Keratinocyte (primary cell): ENCODE results near the gene PRKCE. TPM values are rescaled to one million over a fixed set of nuclear protein-coding genes. Genes with fewer than 3 reads are reported as not detected.

Experiments used
- DNase-seq: peaks from one replicate; pipeline ENCODE4 v3.0.0-alpha.2; 2011; ENCODE audit warnings: low read depth, missing footprints, low spot score
- FAIRE-seq: peaks from 2 replicates; lab custom pipeline; 2011; peaks lifted over from hg19 to GRCh38; lab: Jason Lieb, UNC
- H2AFZ ChIP-seq: 2 replicates; pipeline ENCODE4 v1.6.0; 2012; ENCODE audit warnings: low read length, control low read depth, inconsistent platforms; ENCODE audit not compliant: control insufficient read depth
- H3K27ac ChIP-seq: 2 replicates; pipeline ENCODE4 v1.5.1; 2011; ENCODE audit warnings: low read length; ENCODE audit not compliant: control insufficient read depth, insufficient read depth
- H3K27me3 ChIP-seq: 3 replicates; pipeline ENCODE4 v1.6.0; 2011; ENCODE audit warnings: low read length; ENCODE audit not compliant: control insufficient read depth, insufficient read depth; ENCODE audit errors: extremely low read depth
- H3K36me3 ChIP-seq, 2 experiments: 2 replicates in 1 of 2; 3 replicates in 1 of 2; pipeline ENCODE4 v1.5.1; 2011; ENCODE audit warnings: low read length in 2 of 2, mild to moderate bottlenecking in 1 of 2; ENCODE audit not compliant: control insufficient read depth in 2 of 2, insufficient read depth in 2 of 2; ENCODE audit errors: extremely low read depth in 1 of 2
- H3K4me1 ChIP-seq: 3 replicates; pipeline ENCODE4 v1.5.1; 2011; ENCODE audit warnings: low read length; ENCODE audit not compliant: control insufficient read depth, insufficient read depth; ENCODE audit errors: extremely low read depth
- H3K4me2 ChIP-seq: 3 replicates; pipeline ENCODE4 v1.6.0; 2011; ENCODE audit warnings: low read depth, low read length; ENCODE audit not compliant: control insufficient read depth, insufficient read depth; ENCODE audit errors: extremely low read depth
- H3K4me3 ChIP-seq, 3 experiments: fragments of 200-600 bp in 1 of 3; sonication (generic) in 1 of 3; 2 replicates in 2 of 3; 3 replicates in 1 of 3; pipeline ENCODE4 v1.5.1; 2011 to 2016; ENCODE audit warnings: low read length in 3 of 3, mild to moderate bottlenecking in 3 of 3, control low read depth in 2 of 3, inconsistent platforms in 1 of 3, low read depth in 1 of 3, mixed read lengths in 1 of 3, mixed run types in 1 of 3, moderate library complexity in 1 of 3; ENCODE audit not compliant: control insufficient read depth in 2 of 3, insufficient read depth in 2 of 3; ENCODE audit errors: extremely low read depth in 1 of 3
- H3K79me2 ChIP-seq: 2 replicates; pipeline ENCODE4 v1.6.0; 2012; ENCODE audit warnings: low read length; ENCODE audit not compliant: control insufficient read depth, insufficient read depth
- H3K9ac ChIP-seq: 3 replicates; pipeline ENCODE4 v1.6.0; 2011; ENCODE audit warnings: low read length; ENCODE audit not compliant: control insufficient read depth, insufficient read depth; ENCODE audit errors: extremely low read depth
- H3K9me1 ChIP-seq: 3 replicates; pipeline ENCODE4 v1.6.0; 2011; ENCODE audit warnings: low read length; ENCODE audit not compliant: control insufficient read depth, insufficient read depth; ENCODE audit errors: extremely low read depth
- H3K9me3 ChIP-seq: 2 replicates; pipeline ENCODE4 v1.5.1; 2012; ENCODE audit warnings: low read depth, low read length; ENCODE audit not compliant: control insufficient read depth
- H4K20me1 ChIP-seq: 3 replicates; pipeline ENCODE4 v1.6.0; 2011; ENCODE audit warnings: low read length; ENCODE audit not compliant: control insufficient read depth, insufficient read depth; ENCODE audit errors: extremely low read depth
- EZH2 ChIP-seq: IDR thresholded peaks from one replicate; pipeline ENCODE4 v1.6.1; 2012; ENCODE audit warnings: inconsistent platforms, mild to moderate bottlenecking, low read length, moderate library complexity
- dilution Hi-C: fragments of 300-500 bp; cut with MboI; formaldehyde crosslinking; loops from one replicate; pipeline ENCODE4 v1.7.0; 2020; ENCODE audit warnings: low sequenced_read_pairs; ENCODE audit not compliant: extremely low pct_ligation_motif_present
- polyA plus RNA-seq, 5 experiments: library from polyadenylated mRNA; depleted of rRNA in 3 of 5; stranded (reverse) in 3 of 5; stranded (forward) in 1 of 5; unstranded in 1 of 5; fragments of >200 nt; gene quantifications; 1 replicate in 1 of 5; 2 replicates in 3 of 5; 3 replicates in 1 of 5; pipeline versions ENCODE4 v1.2.1 to v1.2.3, GENCODE V29; 2011 to 2012; ENCODE audit warnings: missing spikeins in 2 of 5, low read depth in 1 of 5, low replicate concordance in 1 of 5
- TF ChIP-seq, protein P1 (sequence below), 3 experiments: IDR thresholded peaks in 1 of 3; conservative IDR thresholded peaks in 1 of 3; optimal IDR thresholded peaks in 1 of 3; 2 replicates in 2 of 3; 3 replicates in 1 of 3; pipeline versions ENCODE3 to v1.5.1; 2011; ENCODE audit warnings: low read length in 3 of 3, mild to moderate bottlenecking in 3 of 3, moderate library complexity in 2 of 3, control low read depth in 1 of 3, inconsistent platforms in 1 of 3; ENCODE audit not compliant: insufficient read depth in 2 of 3; ENCODE audit errors: extremely low read depth in 1 of 3

PRKCE gene
- polyA plus RNA-seq, 1 donor (not counting 4 experiments of a cell fraction or from before 2014, with no cell fraction given) = 2.0 TPM

DNA sequence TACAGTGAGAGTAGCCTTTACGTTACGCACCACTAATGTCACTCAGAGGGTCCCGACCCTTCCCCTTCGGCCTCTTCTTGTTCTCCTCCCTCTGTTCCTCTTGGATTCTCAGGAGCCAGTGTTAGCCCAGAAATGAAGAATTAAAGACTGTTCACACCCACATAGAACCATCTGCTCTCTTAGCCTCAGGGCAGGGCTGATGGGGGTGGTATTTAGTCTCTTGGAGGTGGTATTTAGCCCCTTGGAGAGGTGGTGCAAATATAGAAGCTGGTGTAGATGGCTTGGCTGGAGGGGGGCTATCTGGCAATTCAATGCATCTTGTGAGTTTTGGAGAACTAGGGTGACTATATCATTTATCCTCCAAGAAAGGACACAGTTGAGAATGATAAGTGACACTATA is 286.5 kb downstream of the PRKCE start:
- no peaks in the 10 kb centered on the region for H3K9me1 ChIP-seq
- DNase-seq = no peak
- H3K9ac ChIP-seq = no peak overlapping the region
- no peaks in the 10 kb centered on the region for H3K79me2 ChIP-seq
- H4K20me1 ChIP-seq = no peaks in the 10 kb centered on the region
- no peaks in the 10 kb centered on the region for H3K9me3 ChIP-seq
- H3K4me2 ChIP-seq = peak overlapping the region; percentile 94
- no peak overlapping the region for H3K4me3 ChIP-seq
- no peak for FAIRE-seq
- dilution Hi-C loops = no loop called here
- no peaks in the 10 kb centered on the region for H3K27me3 ChIP-seq
- H2AFZ ChIP-seq = no peak overlapping the region
- H3K27ac ChIP-seq = no peak overlapping the region
- no peaks in the 10 kb centered on the region for H3K36me3 ChIP-seq
- TF ChIP-seq EZH2 = no peak
- TF ChIP-seq, protein P1, sequence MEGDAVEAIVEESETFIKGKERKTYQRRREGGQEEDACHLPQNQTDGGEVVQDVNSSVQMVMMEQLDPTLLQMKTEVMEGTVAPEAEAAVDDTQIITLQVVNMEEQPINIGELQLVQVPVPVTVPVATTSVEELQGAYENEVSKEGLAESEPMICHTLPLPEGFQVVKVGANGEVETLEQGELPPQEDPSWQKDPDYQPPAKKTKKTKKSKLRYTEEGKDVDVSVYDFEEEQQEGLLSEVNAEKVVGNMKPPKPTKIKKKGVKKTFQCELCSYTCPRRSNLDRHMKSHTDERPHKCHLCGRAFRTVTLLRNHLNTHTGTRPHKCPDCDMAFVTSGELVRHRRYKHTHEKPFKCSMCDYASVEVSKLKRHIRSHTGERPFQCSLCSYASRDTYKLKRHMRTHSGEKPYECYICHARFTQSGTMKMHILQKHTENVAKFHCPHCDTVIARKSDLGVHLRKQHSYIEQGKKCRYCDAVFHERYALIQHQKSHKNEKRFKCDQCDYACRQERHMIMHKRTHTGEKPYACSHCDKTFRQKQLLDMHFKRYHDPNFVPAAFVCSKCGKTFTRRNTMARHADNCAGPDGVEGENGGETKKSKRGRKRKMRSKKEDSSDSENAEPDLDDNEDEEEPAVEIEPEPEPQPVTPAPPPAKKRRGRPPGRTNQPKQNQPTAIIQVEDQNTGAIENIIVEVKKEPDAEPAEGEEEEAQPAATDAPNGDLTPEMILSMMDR (optimal IDR thresholded peaks at IDR 0.05 in 1 of 3, IDR thresholded peaks at IDR 0.05 in 1 of 3, conservative IDR thresholded peaks at IDR 0.05 in 1 of 3; ENCODE audit: extremely low read depth in 1 of 3, insufficient read depth in 2 of 3, low read length in 3 of 3) = no peak
- peaks cover 26% of the 10 kb centered on the region for H3K4me1 ChIP-seq

DNA sequence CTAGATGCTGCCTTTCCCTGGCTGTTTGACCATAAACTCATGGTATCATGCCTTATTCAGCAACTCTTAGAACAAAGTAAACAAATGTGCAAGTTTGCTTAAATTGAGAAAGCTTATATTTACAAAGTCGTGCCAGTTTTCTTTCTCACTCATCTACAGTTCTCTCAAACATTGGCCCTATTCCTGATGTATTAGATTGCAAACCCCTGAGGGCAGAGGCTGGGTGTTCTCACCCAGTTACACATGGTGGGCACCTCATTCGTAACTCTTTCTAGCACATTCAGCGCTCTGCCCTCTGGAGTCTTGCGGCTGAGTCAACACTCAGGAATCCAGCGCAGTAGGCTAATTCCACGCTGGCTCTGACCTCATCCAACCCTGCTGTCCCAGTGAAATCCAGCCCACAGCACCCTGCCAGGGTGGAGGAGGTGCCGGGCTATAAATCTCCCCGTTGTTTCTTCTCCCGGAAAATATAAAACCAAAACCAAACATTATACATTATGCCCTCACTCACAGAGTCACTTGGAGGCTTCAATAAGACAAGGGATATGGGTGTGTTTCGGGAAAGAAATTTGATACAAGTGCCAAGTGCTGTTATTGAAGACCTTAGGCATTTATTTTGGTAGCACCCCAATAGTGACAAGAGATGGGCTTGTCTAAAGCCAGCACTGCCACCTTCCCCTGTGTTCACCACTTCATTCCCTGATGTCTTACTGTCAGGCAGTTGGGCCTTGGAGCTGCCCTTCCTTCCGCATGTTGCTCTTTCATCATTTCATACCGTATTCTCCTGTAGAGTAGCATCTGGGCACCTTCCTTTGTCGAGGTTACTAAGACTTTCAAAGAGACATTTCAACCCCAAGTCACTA is 287.4 kb downstream of the PRKCE start:
- FAIRE-seq = peak; percentile 86
- Histone ChIP-seq H3K4me1 (peaks cover 30% of the 10 kb centered on the region), H3K4me3 (peak overlapping the region in 1 of 3 experiments; percentile 66), H2AFZ (peak overlapping the region; percentile 22), H3K27ac (peak overlapping the region; percentile 69), H3K9me3 (no peaks in the 10 kb centered on the region), H3K9ac (peak overlapping the region; percentile 57), H3K9me1 (no peaks in the 10 kb centered on the region), H3K4me2 (peak overlapping the region; percentile 94), H3K36me3 (no peaks in the 10 kb centered on the region), H4K20me1 (no peaks in the 10 kb centered on the region), H3K79me2 (no peaks in the 10 kb centered on the region), H3K27me3 (no peaks in the 10 kb centered on the region)
- dilution Hi-C loops = no loop called here
- TF ChIP-seq, protein P1 (optimal IDR thresholded peaks at IDR 0.05 in 1 of 3, IDR thresholded peaks at IDR 0.05 in 1 of 3, conservative IDR thresholded peaks at IDR 0.05 in 1 of 3; ENCODE audit: extremely low read depth in 1 of 3, insufficient read depth in 2 of 3, low read length in 3 of 3) = no peak
- TF ChIP-seq EZH2 = no peak
- peak; percentile 96 for DNase-seq
